ENCODE data around the gene CDH13.

The CDH13 gene

GRCh38 chr16:83296505-83296904, 669.7 kb downstream of the CDH13 start:
- DNase-seq (ENCODE audit: low read depth in 2 of 2): no peak

GRCh38 chr16:83298541-83298940, 671.8 kb downstream of the CDH13 start:
- no peak for DNase-seq (ENCODE audit: low read depth in 2 of 2)

GRCh38 chr16:83300326-83300725, 673.6 kb downstream of the CDH13 start:
- DNase-seq (ENCODE audit: low read depth in 2 of 2): no peak

GRCh38 chr16:83301971-83302370, 675.2 kb downstream of the CDH13 start:
- DNase-seq (ENCODE audit: low read depth in 2 of 2): no peak

- DNase-seq (ENCODE audit: low read depth in 2 of 2): no peak
These were observed 676.1 kb downstream of the CDH13 start for GRCh38 chr16:83302853-83303252.

- peak; percentile 85 to 87 for DNase-seq (ENCODE audit: low read depth in 2 of 2)
These were observed 678.3 kb downstream of the CDH13 start for GRCh38 chr16:83305092-83305491.

GRCh38 chr16:83306961-83307593, 680.3 kb downstream of the CDH13 start:
- DNase-seq (ENCODE audit: low read depth in 2 of 2): no peak

- DNase-seq (ENCODE audit: low read depth in 2 of 2): no peak
These were observed 680.8 kb downstream of the CDH13 start for GRCh38 chr16:83307594-83307992.

GRCh38 chr16:83308414-83308813, 681.6 kb downstream of the CDH13 start:
- DNase-seq (ENCODE audit: low read depth in 2 of 2): no peak

- DNase-seq (ENCODE audit: low read depth in 2 of 2): no peak
These were observed 684.0 kb downstream of the CDH13 start for GRCh38 chr16:83310816-83311215.

GRCh38 chr16:83312015-83312717, 685.4 kb downstream of the CDH13 start:
- DNase-seq (ENCODE audit: low read depth in 2 of 2): no peak

- no peak for DNase-seq (ENCODE audit: low read depth in 2 of 2)
These were observed 686.0 kb downstream of the CDH13 start for GRCh38 chr16:83312718-83313245.

- DNase-seq (ENCODE audit: low read depth in 2 of 2): no peak
These were observed 688.5 kb downstream of the CDH13 start for GRCh38 chr16:83315271-83315670.

GRCh38 chr16:83316458-83316857, 689.7 kb downstream of the CDH13 start:
- no peak for DNase-seq (ENCODE audit: low read depth in 2 of 2)

- no peak for DNase-seq (ENCODE audit: low read depth in 2 of 2)
These were observed 691.6 kb downstream of the CDH13 start for GRCh38 chr16:83318390-83318789.

GRCh38 chr16:83328936-83329335, 702.2 kb downstream of the CDH13 start:
- DNase-seq (ENCODE audit: low read depth in 2 of 2): no peak

- DNase-seq (ENCODE audit: low read depth in 2 of 2): no peak
These were observed 702.7 kb downstream of the CDH13 start for GRCh38 chr16:83329441-83329840.

- no peak for DNase-seq (ENCODE audit: low read depth in 2 of 2)
These were observed 703.5 kb downstream of the CDH13 start for GRCh38 chr16:83330251-83330650.

GRCh38 chr16:83335076-83335475, 708.3 kb downstream of the CDH13 start:
- no peak for DNase-seq (ENCODE audit: low read depth in 2 of 2)

- DNase-seq (ENCODE audit: low read depth in 2 of 2): peak; percentile 65 to 72
These were observed 709.8 kb downstream of the CDH13 start for GRCh38 chr16:83336603-83337002.

- no peak for DNase-seq (ENCODE audit: low read depth in 2 of 2)
These were observed 711.4 kb downstream of the CDH13 start for GRCh38 chr16:83338138-83338537.

GRCh38 chr16:83338941-83339340, 712.2 kb downstream of the CDH13 start:
- no peak for DNase-seq (ENCODE audit: low read depth in 2 of 2)

GRCh38 chr16:83343935-83344366, 717.2 kb downstream of the CDH13 start:
- no peak for DNase-seq (ENCODE audit: low read depth in 2 of 2)

All from fibroblast of skin of left quadriceps (primary cell).